ENCODE data around the gene MVD.
A peak's percentile ranks its signal among the peaks of the same experiment; 100 is the strongest.

Gene MVD

DNA sequence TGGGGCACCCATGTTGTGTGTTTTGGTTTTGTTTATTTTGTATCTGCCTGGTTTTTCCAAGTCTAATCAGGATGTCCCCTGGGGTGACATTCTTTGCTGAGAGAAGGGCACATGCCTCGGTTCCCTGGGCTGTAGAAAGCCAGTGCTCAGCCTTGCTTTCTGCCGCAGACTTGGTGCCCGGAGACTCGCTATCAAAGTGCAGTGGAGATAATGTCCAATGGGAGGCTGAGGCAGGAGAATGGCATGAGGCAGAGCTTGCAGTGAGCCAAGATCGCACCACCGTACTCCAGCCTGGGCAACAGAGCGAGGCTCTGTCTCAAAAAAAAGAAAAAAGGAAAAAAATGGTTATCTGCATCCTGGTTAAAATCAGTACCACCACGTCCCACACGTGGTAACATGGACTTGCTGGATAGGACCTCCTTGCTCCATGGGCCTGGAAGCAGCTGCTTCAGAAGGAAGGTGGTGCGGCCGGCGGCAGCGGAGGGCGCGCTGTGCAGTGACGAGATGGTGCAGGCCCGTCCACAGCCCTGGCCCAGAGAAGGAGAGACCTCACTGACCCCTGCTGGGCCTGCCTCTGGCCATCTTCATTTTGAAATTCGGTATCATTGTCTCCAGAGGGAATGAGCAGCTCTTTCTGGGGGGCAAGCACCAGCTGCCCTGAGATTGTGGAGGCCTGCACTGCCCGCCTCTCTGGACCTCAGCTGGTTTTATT is 43.8 kb downstream of the MVD start:
- Histone ChIP-seq H3K36me3 (ENCODE audit: control insufficient read depth in 5 of 5, insufficient read depth in 5 of 5, low read length in 5 of 5) (peaks cover 0 to 76% (median 40%) of the 10 kb centered on the region in 5 donors), H3K27me3 (ENCODE audit: control insufficient read depth in 5 of 5, insufficient read depth in 4 of 5, low read length in 5 of 5) (no peaks in the 10 kb centered on the region), H3K27ac (ENCODE audit: low read depth, low read length) (no peak overlapping the region), H3K4me1 (ENCODE audit: control insufficient read depth in 5 of 5, insufficient read depth in 5 of 5, low read length in 5 of 5) (peaks cover 2 to 18% (median 14%) of the 10 kb centered on the region in 5 donors), H3K9ac (ENCODE audit: low read length in 5 of 5) (peak overlapping the region in 1 of 5 donors; percentile 4), H3K4me3 (ENCODE audit: low read depth in 1 of 5, low read length in 5 of 5) (no peak overlapping the region), H3K9me3 (ENCODE audit: control insufficient read depth in 5 of 5, low read length in 5 of 5) (no peaks in the 10 kb centered on the region)

- Histone ChIP-seq H3K4me3 (ENCODE audit: low read depth in 1 of 5, low read length in 5 of 5) (no peak overlapping the region), H3K27ac (ENCODE audit: low read depth, low read length) (no peak overlapping the region), H3K4me1 (ENCODE audit: control insufficient read depth in 5 of 5, insufficient read depth in 5 of 5, low read length in 5 of 5) (peaks cover 2 to 18% (median 14%) of the 10 kb centered on the region in 5 donors), H3K36me3 (ENCODE audit: control insufficient read depth in 5 of 5, insufficient read depth in 5 of 5, low read length in 5 of 5) (peaks cover 0 to 76% (median 37%) of the 10 kb centered on the region in 5 donors), H3K27me3 (ENCODE audit: control insufficient read depth in 5 of 5, insufficient read depth in 4 of 5, low read length in 5 of 5) (no peaks in the 10 kb centered on the region), H3K9me3 (ENCODE audit: control insufficient read depth in 5 of 5, low read length in 5 of 5) (no peaks in the 10 kb centered on the region), H3K9ac (ENCODE audit: low read length in 5 of 5) (no peak overlapping the region)
Observed at GRCh38 chr16:88618182-88618955, 44.5 kb downstream of the MVD start.

DNA sequence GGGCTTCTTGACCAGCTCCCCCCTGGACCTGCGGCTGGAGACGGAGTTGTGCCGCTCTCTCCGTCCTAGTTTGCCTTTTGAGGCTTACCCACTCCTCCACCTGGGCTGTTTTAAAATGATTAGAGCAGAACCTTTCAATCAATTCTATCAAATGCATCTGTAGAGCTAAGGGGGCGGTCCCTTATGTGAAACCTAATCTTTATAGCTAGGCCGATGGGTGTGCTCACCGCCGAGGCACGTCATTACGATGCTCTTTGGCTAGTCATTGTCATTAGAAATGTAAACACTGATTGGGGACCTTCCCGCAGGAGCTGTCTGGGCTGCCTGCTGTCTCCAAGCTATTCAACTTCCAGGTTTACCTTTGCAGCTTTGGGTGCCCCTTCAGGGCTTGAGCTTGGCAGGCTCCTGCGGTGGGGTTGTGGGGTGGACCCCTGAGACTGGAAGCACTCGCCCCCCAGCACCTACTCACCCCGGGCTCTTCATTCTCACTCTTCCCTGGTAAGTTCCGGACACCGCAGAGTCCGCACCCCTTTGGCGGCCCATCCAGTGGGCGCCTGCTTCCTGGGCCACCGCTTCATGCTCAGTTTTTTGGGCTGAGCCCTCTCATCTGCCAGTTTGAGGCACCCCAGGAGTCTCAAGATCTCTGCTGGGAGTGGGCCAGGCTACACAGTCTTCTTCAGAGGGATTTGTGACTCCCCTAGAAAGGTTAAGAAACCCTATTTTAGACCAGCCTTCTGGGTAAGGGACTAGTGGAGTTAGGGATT is 45.4 kb downstream of the MVD start:
- Histone ChIP-seq H3K9me3 (ENCODE audit: control insufficient read depth in 5 of 5, low read length in 5 of 5) (no peaks in the 10 kb centered on the region), H3K27ac (ENCODE audit: low read depth, low read length) (no peak overlapping the region), H3K4me3 (ENCODE audit: low read depth in 1 of 5, low read length in 5 of 5) (no peak overlapping the region), H3K9ac (ENCODE audit: low read length in 5 of 5) (no peak overlapping the region), H3K4me1 (ENCODE audit: control insufficient read depth in 5 of 5, insufficient read depth in 5 of 5, low read length in 5 of 5) (peaks cover 2 to 18% (median 14%) of the 10 kb centered on the region in 5 donors), H3K27me3 (ENCODE audit: control insufficient read depth in 5 of 5, insufficient read depth in 4 of 5, low read length in 5 of 5) (no peaks in the 10 kb centered on the region), H3K36me3 (ENCODE audit: control insufficient read depth in 5 of 5, insufficient read depth in 5 of 5, low read length in 5 of 5) (peaks cover 0 to 76% (median 32%) of the 10 kb centered on the region in 5 donors)

DNA sequence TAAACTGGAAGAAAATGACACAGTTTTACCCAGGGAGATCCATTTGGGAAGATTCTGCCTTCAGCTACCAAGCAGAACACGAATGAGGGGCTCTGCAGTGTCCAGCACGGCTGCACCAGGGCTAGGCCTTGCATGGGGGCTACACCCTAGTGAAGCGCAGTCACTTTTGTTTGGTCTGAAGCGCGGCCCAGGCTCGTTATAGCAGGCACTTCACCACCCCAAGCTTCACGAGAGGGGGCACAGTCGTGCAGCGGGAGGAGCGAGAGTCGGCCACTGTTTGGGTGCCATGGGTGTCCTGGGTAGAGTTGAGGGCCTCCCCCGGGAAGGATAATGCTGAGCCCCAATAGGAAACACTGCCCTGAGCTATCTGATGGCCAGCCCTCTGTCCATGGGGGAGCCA is 46.2 kb downstream of the MVD start:
- Histone ChIP-seq H3K36me3 (ENCODE audit: control insufficient read depth in 5 of 5, insufficient read depth in 5 of 5, low read length in 5 of 5) (peaks cover 0 to 76% (median 30%) of the 10 kb centered on the region in 5 donors), H3K27me3 (ENCODE audit: control insufficient read depth in 5 of 5, insufficient read depth in 4 of 5, low read length in 5 of 5) (no peaks in the 10 kb centered on the region), H3K4me1 (ENCODE audit: control insufficient read depth in 5 of 5, insufficient read depth in 5 of 5, low read length in 5 of 5) (peaks cover 2 to 18% (median 14%) of the 10 kb centered on the region in 5 donors), H3K27ac (ENCODE audit: low read depth, low read length) (no peak overlapping the region), H3K9me3 (ENCODE audit: control insufficient read depth in 5 of 5, low read length in 5 of 5) (no peaks in the 10 kb centered on the region), H3K4me3 (ENCODE audit: low read depth in 1 of 5, low read length in 5 of 5) (no peak overlapping the region), H3K9ac (ENCODE audit: low read length in 5 of 5) (no peak overlapping the region)

DNA sequence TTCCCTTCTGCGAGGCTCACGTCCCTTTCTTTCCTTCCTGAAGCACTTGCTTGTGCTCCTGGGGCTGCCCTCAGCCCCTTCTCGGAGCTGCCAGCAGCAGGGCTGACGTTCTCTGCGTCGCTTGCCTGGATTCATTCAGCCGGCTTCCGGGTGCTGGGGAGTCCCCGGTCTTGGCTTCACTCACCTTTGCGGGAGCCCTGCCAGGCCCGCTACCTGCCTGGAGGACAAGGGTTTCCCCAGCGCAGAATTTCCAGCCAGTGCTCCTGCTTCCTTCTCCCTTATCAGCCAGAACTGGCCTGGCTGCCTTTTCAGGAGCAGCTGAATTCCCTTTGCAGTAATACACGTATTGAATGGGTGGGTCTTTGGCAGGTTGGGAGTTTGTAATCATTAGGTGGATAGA is 46.6 kb downstream of the MVD start:
- no peaks in the 10 kb centered on the region for H3K9me3 ChIP-seq (ENCODE audit: control insufficient read depth in 5 of 5, low read length in 5 of 5)
- peaks cover 0 to 79% (median 33%) of the 10 kb centered on the region in 5 donors for H3K36me3 ChIP-seq (ENCODE audit: control insufficient read depth in 5 of 5, insufficient read depth in 5 of 5, low read length in 5 of 5)
- no peak overlapping the region for H3K9ac ChIP-seq (ENCODE audit: low read length in 5 of 5)
- no peak overlapping the region for H3K4me3 ChIP-seq (ENCODE audit: low read depth in 1 of 5, low read length in 5 of 5)
- H3K4me1 ChIP-seq (ENCODE audit: control insufficient read depth in 5 of 5, insufficient read depth in 5 of 5, low read length in 5 of 5), result peaks cover 2 to 18% (median 14%) of the 10 kb centered on the region in 5 donors
- H3K27ac ChIP-seq (ENCODE audit: low read depth, low read length), result no peak overlapping the region
- H3K27me3 ChIP-seq (ENCODE audit: control insufficient read depth in 5 of 5, insufficient read depth in 4 of 5, low read length in 5 of 5), result no peaks in the 10 kb centered on the region

DNA sequence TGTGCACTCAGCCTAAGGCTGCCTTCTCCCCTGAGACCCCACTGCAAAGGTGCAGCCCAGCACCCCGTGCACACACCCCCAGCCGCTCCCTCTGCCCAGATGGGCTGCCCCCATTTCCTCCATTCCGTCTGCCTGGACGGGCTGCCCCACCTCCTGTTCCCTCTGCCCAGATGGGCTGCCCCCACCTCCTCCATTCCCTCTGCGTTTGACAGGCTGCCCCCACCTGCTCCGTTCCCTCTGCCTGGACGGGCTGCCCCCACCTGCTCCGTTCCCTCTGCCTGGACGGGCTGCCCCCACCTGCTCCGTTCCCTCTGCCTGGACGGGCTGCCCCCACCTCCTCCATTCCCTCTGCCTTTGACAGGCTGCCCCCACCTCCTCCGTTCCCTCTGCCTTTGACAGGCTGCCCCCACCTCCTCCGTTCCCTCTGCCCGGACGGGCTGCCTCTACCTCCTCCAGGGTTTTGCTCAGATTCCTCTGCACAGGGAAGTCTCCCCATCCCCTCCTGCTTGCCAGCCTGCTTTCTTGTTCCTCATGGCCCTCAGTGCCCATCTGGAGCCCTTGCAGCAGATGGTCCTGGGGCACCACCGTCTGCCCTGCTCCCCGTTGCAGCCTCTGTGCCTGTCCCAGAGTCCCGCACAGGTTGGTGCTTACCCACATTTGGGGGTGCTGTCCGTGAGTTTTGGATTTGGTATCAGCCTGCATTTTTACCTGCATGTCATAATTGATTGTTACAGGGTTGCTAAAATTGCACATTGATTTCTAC is 47.9 kb downstream of the MVD start:
- Histone ChIP-seq H3K36me3 (ENCODE audit: control insufficient read depth in 5 of 5, insufficient read depth in 5 of 5, low read length in 5 of 5) (peaks cover 0 to 90% (median 46%) of the 10 kb centered on the region in 5 donors), H3K9me3 (ENCODE audit: control insufficient read depth in 5 of 5, low read length in 5 of 5) (no peaks in the 10 kb centered on the region), H3K9ac (ENCODE audit: low read length in 5 of 5) (no peak overlapping the region), H3K4me3 (ENCODE audit: low read depth in 1 of 5, low read length in 5 of 5) (no peak overlapping the region), H3K4me1 (ENCODE audit: control insufficient read depth in 5 of 5, insufficient read depth in 5 of 5, low read length in 5 of 5) (peaks cover 2 to 18% (median 14%) of the 10 kb centered on the region in 5 donors), H3K27me3 (ENCODE audit: control insufficient read depth in 5 of 5, insufficient read depth in 4 of 5, low read length in 5 of 5) (no peaks in the 10 kb centered on the region), H3K27ac (ENCODE audit: low read depth, low read length) (no peak overlapping the region)

- peaks cover 0 to 90% (median 51%) of the 10 kb centered on the region in 5 donors for H3K36me3 ChIP-seq (ENCODE audit: control insufficient read depth in 5 of 5, insufficient read depth in 5 of 5, low read length in 5 of 5)
- peaks cover 2 to 13% (median 12%) of the 10 kb centered on the region in 5 donors for H3K4me1 ChIP-seq (ENCODE audit: control insufficient read depth in 5 of 5, insufficient read depth in 5 of 5, low read length in 5 of 5)
- H3K9me3 ChIP-seq (ENCODE audit: control insufficient read depth in 5 of 5, low read length in 5 of 5), result no peaks in the 10 kb centered on the region
- no peaks in the 10 kb centered on the region for H3K27me3 ChIP-seq (ENCODE audit: control insufficient read depth in 5 of 5, insufficient read depth in 4 of 5, low read length in 5 of 5)
- no peak overlapping the region for H3K27ac ChIP-seq (ENCODE audit: low read depth, low read length)
- no peak overlapping the region for H3K9ac ChIP-seq (ENCODE audit: low read length in 5 of 5)
- no peak overlapping the region for H3K4me3 ChIP-seq (ENCODE audit: low read depth in 1 of 5, low read length in 5 of 5)
Observed at GRCh38 chr16:88613911-88614817, 48.7 kb downstream of the MVD start.

DNA sequence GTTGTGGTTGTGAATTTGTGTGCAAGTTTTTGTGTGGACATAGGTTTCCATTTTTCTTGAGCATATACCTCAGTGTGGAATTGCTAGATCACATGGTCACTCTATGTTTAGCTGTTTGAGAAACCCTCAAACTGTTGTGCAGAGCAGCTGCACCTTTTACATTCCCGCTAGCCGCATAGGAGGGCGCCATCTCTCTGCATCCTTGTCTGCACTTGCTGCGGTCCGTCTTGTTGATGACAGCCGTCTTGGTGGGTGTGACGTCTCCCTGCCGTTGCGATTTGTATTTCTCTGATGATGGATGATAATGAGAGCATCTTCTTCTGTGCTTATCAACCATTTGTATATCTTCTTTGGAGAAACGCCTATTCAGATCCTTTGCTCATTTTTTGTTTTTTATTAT is 49.6 kb downstream of the MVD start:
- Histone ChIP-seq H3K4me1 (ENCODE audit: control insufficient read depth in 5 of 5, insufficient read depth in 5 of 5, low read length in 5 of 5) (peaks cover 2 to 4% (median 3%) of the 10 kb centered on the region in 5 donors), H3K27me3 (ENCODE audit: control insufficient read depth in 5 of 5, insufficient read depth in 4 of 5, low read length in 5 of 5) (no peaks in the 10 kb centered on the region), H3K36me3 (ENCODE audit: control insufficient read depth in 5 of 5, insufficient read depth in 5 of 5, low read length in 5 of 5) (peaks cover 3 to 90% (median 54%) of the 10 kb centered on the region in 5 donors), H3K27ac (ENCODE audit: low read depth, low read length) (no peak overlapping the region), H3K9ac (ENCODE audit: low read length in 5 of 5) (no peak overlapping the region), H3K9me3 (ENCODE audit: control insufficient read depth in 5 of 5, low read length in 5 of 5) (no peaks in the 10 kb centered on the region), H3K4me3 (ENCODE audit: low read depth in 1 of 5, low read length in 5 of 5) (no peak overlapping the region)
